BE2C (cell line): Measurements from ENCODE around the gene RPS13.
A peak's percentile ranks its signal among the peaks of the same experiment; 100 is the strongest.
"Not testable (repeated sequence)": the region's sequence is repeated elsewhere in the genome, so short reads cannot be mapped to it uniquely, and the experiment has no call there.

Experiments used
- DNase-seq: peaks from one replicate; pipeline ENCODE4 v3.0.0-alpha.2; 2020
- H3K27me3 ChIP-seq: fragments of 250-450 bp; sonication (Bioruptor Pico); 2 replicates; pipeline ENCODE4 v1.5.1; 2020; ENCODE audit warnings: mild to moderate bottlenecking
- H3K36me3 ChIP-seq: fragments of 250-450 bp; sonication (Bioruptor Pico); 2 replicates; pipeline ENCODE4 v1.5.1; 2020; ENCODE audit warnings: mild to moderate bottlenecking
- H3K4me1 ChIP-seq: fragments of 250-450 bp; sonication (Bioruptor Pico); 2 replicates; pipeline ENCODE4 v1.5.1; 2020
- H3K4me3 ChIP-seq: 2 replicates; pipeline ENCODE4 v1.5.1; 2011; ENCODE audit warnings: low read depth, low read length
- H3K9me3 ChIP-seq: fragments of 250-450 bp; sonication (Bioruptor Pico); 2 replicates; pipeline ENCODE4 v1.5.1; 2020
- TF ChIP-seq, protein P1 (sequence below): IDR thresholded peaks from 2 replicates; pipeline ENCODE4 v1.5.1; 2012; ENCODE audit warnings: mild to moderate bottlenecking, low read depth, low read length

RPS13 gene

GRCh38 chr11:17073370-17074027, 4.0 kb downstream of the RPS13 start:
- no peaks in the 10 kb centered on the region for H3K27me3 ChIP-seq
- H3K4me3 ChIP-seq: no peak overlapping the region
- TF ChIP-seq, protein P1, sequence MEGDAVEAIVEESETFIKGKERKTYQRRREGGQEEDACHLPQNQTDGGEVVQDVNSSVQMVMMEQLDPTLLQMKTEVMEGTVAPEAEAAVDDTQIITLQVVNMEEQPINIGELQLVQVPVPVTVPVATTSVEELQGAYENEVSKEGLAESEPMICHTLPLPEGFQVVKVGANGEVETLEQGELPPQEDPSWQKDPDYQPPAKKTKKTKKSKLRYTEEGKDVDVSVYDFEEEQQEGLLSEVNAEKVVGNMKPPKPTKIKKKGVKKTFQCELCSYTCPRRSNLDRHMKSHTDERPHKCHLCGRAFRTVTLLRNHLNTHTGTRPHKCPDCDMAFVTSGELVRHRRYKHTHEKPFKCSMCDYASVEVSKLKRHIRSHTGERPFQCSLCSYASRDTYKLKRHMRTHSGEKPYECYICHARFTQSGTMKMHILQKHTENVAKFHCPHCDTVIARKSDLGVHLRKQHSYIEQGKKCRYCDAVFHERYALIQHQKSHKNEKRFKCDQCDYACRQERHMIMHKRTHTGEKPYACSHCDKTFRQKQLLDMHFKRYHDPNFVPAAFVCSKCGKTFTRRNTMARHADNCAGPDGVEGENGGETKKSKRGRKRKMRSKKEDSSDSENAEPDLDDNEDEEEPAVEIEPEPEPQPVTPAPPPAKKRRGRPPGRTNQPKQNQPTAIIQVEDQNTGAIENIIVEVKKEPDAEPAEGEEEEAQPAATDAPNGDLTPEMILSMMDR: no peak
- H3K9me3 ChIP-seq: no peaks in the 10 kb centered on the region
- H3K36me3 ChIP-seq: peaks cover 33% of the 10 kb centered on the region
- no peaks in the 10 kb centered on the region for H3K4me1 ChIP-seq
- DNase-seq: no peak

GRCh38 chr11:17067417-17067816, 10.1 kb downstream of the RPS13 start:
- Histone ChIP-seq H3K27me3 (no peaks in the 10 kb centered on the region), H3K36me3 (no peaks in the 10 kb centered on the region), H3K9me3 (no peaks in the 10 kb centered on the region), H3K4me1 (no peaks in the 10 kb centered on the region), H3K4me3 (no peak overlapping the region)
- TF ChIP-seq, protein P1: no peak
- DNase-seq: no peak

GRCh38 chr11:17066691-17067090, 10.8 kb downstream of the RPS13 start:
- H3K4me3 ChIP-seq: no peak overlapping the region
- TF ChIP-seq, protein P1: no peak
- H3K27me3 ChIP-seq: no peaks in the 10 kb centered on the region
- no peak for DNase-seq
- H3K36me3 ChIP-seq: no peaks in the 10 kb centered on the region
- no peaks in the 10 kb centered on the region for H3K9me3 ChIP-seq
- H3K4me1 ChIP-seq: no peaks in the 10 kb centered on the region

DNA sequence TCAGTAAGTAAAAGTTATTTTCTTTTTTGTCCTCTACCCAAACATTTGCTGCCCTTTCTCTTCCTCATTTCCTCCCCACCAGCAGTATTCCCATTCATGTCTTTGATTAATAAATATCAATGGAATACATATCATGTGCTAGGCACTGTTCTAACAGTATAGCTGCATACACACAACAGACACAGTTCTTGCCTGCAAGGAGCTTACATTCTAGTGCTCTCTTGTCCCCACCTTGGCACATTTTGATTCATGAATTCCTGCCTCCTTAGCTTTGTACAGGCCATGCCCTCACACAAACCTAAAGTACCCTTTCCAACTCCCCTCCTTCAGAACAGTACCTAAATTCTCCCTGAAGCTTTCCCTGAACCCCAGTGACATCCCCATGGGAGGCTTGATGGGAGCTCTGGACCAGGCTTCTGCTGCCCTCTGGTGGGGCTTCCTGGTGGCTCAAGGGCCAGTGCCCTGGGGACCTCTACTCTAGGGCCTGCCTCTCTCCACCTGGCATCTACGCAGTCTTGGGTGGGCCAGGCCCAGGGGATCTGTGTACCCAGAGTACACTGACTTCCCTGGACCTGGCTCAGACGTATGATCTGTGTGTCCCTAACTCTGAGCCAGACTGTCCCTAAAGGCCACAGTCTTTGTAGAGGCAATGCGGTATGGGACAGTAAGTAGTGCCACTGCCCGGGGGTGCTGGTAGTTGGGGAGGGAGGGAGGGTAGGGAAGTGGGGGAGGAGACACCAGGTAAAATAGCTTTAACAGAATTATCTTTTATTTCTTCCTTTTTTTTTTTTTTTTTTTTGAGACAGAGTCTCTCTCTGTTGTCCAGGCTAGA, 14.1 kb downstream of the RPS13 start:
- no peaks in the 10 kb centered on the region for H3K27me3 ChIP-seq
- peak; percentile 63 for DNase-seq
- TF ChIP-seq, protein P1: peak; percentile 69
- no peak overlapping the region for H3K4me3 ChIP-seq
- no peaks in the 10 kb centered on the region for H3K4me1 ChIP-seq
- no peaks in the 10 kb centered on the region for H3K36me3 ChIP-seq
- no peaks in the 10 kb centered on the region for H3K9me3 ChIP-seq

DNA sequence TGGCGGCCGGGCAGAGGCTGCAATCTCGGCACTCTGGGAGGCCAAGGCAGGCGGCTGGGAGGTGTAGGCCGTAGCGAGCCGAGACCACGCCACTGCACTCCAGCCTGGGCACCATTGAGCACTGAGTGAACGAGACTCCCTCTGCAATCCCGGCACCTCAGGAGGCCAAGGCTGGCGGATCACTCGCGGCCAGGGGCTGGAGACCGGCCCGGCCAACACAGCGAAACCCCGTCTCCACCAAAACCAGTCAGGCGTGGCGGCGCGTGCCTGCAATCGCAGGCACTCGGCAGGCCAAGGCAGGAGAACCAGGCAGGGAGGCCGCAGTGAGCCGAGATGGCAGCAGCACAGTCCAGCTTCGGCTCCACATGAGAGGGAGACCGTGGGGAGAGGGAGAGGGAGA, 26.3 kb downstream of the RPS13 start:
- not testable (repeated sequence) for H3K36me3 ChIP-seq, DNase-seq, H3K4me1 ChIP-seq, H3K4me3 ChIP-seq, H3K9me3 ChIP-seq, H3K27me3 ChIP-seq

DNA sequence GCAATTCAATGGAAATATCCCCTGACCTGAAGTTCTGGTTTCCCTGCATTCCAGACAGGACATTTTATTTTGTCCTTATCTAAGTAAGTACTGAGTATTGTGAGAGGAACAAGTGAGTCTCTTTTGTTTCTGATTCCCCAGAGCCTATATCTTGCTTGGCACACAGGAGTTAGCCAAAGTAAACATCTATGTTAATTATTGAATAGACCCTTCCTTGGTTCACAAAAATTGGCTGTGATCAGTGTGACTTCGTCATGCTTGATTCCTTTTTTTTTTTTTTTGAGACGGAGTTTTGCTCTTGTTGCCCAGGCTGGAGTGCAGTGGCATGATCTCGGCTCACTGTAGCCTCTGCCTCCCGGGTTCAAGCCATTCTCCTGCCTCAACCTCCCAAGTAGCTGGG, 29.0 kb downstream of the RPS13 start:
- not testable (repeated sequence) for H3K4me3 ChIP-seq, DNase-seq, H3K27me3 ChIP-seq, H3K9me3 ChIP-seq, H3K4me1 ChIP-seq, H3K36me3 ChIP-seq

GRCh38 chr11:17046690-17047089, 30.8 kb downstream of the RPS13 start:
- Histone ChIP-seq H3K4me3 (no peak overlapping the region), H3K27me3 (no peaks in the 10 kb centered on the region), H3K36me3 (no peaks in the 10 kb centered on the region), H3K4me1 (no peaks in the 10 kb centered on the region), H3K9me3 (no peaks in the 10 kb centered on the region)
- TF ChIP-seq, protein P1: no peak
- DNase-seq: no peak
